Liver (tissue), 9 donors: ENCODE results near the gene MCF2L2. TPM values are rescaled to one million over a fixed set of nuclear protein-coding genes. Genes with fewer than 3 reads are reported as not detected.

Experiments used
- DNase-seq: peaks from one replicate; pipeline ENCODE4 v3.0.0-alpha.2; 2017; ENCODE audit warnings: low spot score
- H3K27ac ChIP-seq, 2 donors: one replicate each; pipeline ENCODE4 v1.7.0; 2013; ENCODE audit warnings: inconsistent platforms in 2 of 2, low read length in 2 of 2, control low read depth in 1 of 2, low read depth in 1 of 2, mild to moderate bottlenecking in 1 of 2
- H3K27me3 ChIP-seq, 4 donors: one replicate each; pipeline versions ENCODE4 v1.6.1 to v1.7.0; 2013; ENCODE audit warnings: low read length in 3 of 4, inconsistent platforms in 1 of 4, mild to moderate bottlenecking in 1 of 4, moderate library complexity in 1 of 4; ENCODE audit not compliant: control insufficient read depth in 4 of 4, insufficient read depth in 4 of 4
- H3K36me3 ChIP-seq, 4 donors: one replicate each; pipeline versions ENCODE4 v1.6.1 to v1.7.0; 2013; ENCODE audit warnings: low read length in 3 of 4, mild to moderate bottlenecking in 3 of 4, low read depth in 1 of 4, moderate library complexity in 1 of 4; ENCODE audit not compliant: control insufficient read depth in 4 of 4, insufficient read depth in 3 of 4
- H3K4me1 ChIP-seq, 4 donors: one replicate each; pipeline versions ENCODE4 v1.6.1 to v1.7.0; 2013; ENCODE audit warnings: low read length in 3 of 4, mild to moderate bottlenecking in 3 of 4, moderate library complexity in 1 of 4; ENCODE audit not compliant: control insufficient read depth in 4 of 4, insufficient read depth in 4 of 4
- H3K4me3 ChIP-seq, 3 donors: one replicate each; pipeline versions ENCODE4 v1.6.1 to v1.7.0; 2013; ENCODE audit warnings: low read length in 3 of 3, control low read depth in 1 of 3, low read depth in 1 of 3, mild to moderate bottlenecking in 1 of 3
- H3K9ac ChIP-seq, 2 donors: one replicate each; pipeline ENCODE4 v1.7.0; 2013; ENCODE audit warnings: low read length in 2 of 2, mild to moderate bottlenecking in 2 of 2, moderate library complexity in 2 of 2, control low read depth in 1 of 2, low read depth in 1 of 2
- H3K9me3 ChIP-seq, 4 donors: one replicate each; pipeline versions ENCODE4 v1.6.1 to v1.7.0; 2013; ENCODE audit warnings: low read length in 3 of 4; ENCODE audit not compliant: control insufficient read depth in 4 of 4
- FOXA1 ChIP-seq: IDR thresholded peaks from 2 replicates; pipeline ENCODE4 v1.6.1; 2016; ENCODE audit warnings: antibody characterized with exemption
- FOXA2 ChIP-seq: IDR thresholded peaks from 2 replicates; pipeline ENCODE4 v1.6.1; 2016; ENCODE audit warnings: antibody characterized with exemption
- GABPA ChIP-seq, 2 donors: IDR thresholded peaks in 1 of 2; conservative IDR thresholded peaks in 1 of 2; 2 replicates each; pipeline ENCODE4 v1.6.1; 2016; ENCODE audit warnings: antibody characterized with exemption in 2 of 2, mild to moderate bottlenecking in 1 of 2, moderate library complexity in 1 of 2
- HNF4A ChIP-seq, 2 donors: conservative IDR thresholded peaks; 2 replicates each; pipeline ENCODE4 v1.6.1; 2016; ENCODE audit warnings: antibody characterized with exemption in 2 of 2, mild to moderate bottlenecking in 2 of 2
- HNF4G ChIP-seq: IDR thresholded peaks from 2 replicates; pipeline ENCODE4 v1.6.1; 2016; ENCODE audit warnings: antibody characterized with exemption
- JUND ChIP-seq, 2 donors: IDR thresholded peaks; 2 replicates each; pipeline ENCODE4 v1.6.1; 2016; ENCODE audit warnings: antibody characterized with exemption in 2 of 2
- NR2F2 ChIP-seq: IDR thresholded peaks from 2 replicates; pipeline ENCODE4 v1.6.1; 2016; ENCODE audit warnings: antibody characterized with exemption
- RAD21 ChIP-seq, 2 donors: IDR thresholded peaks; 2 replicates each; pipeline ENCODE4 v1.6.1; 2016; ENCODE audit warnings: antibody characterized with exemption in 2 of 2, mild to moderate bottlenecking in 2 of 2
- SP1 ChIP-seq: IDR thresholded peaks from 2 replicates; pipeline ENCODE4 v1.6.1; 2018; ENCODE audit warnings: antibody characterized with exemption, mild to moderate bottlenecking
- TAF1 ChIP-seq: conservative IDR thresholded peaks from 2 replicates; pipeline ENCODE4 v1.6.1; 2016; ENCODE audit warnings: antibody characterized with exemption, mild to moderate bottlenecking
- YY1 ChIP-seq: IDR thresholded peaks from 2 replicates; pipeline ENCODE4 v1.6.1; 2016; ENCODE audit warnings: antibody characterized with exemption, mild to moderate bottlenecking
- WGBS: extraction: QIAGEN DNeasy Blood & Tissue Kit; methylation state at CpG from one replicate; pipeline ENCODE4 v1.1.7; 2013; 5-methylcytosine and 5-hydroxymethylcytosine counted together
- polyA plus RNA-seq, 2 donors: library from polyadenylated mRNA; stranded (reverse) in 1 of 2; unstranded in 1 of 2; fragments of 200-250 nt in 1 of 2; fragments of >200 nt in 1 of 2; fragmentation: Nextera tagmentation in 1 of 2; extraction: Ambion mirVana in 1 of 2; gene quantifications; one replicate each; pipeline versions ENCODE4 v1.2.1 to v1.2.3, GENCODE V29; 2013 to 2015
- total RNA-seq, 2 donors: library from RNA; depleted of rRNA; stranded (reverse); fragments of >200 nt; gene quantifications; one replicate each; pipeline ENCODE4 v1.2.3, GENCODE V29; 2014
- TF ChIP-seq, protein P1 (sequence below): IDR thresholded peaks from 2 replicates; pipeline ENCODE4 v1.6.1; 2016; ENCODE audit warnings: antibody characterized with exemption
- TF ChIP-seq, protein P2 (sequence below): IDR thresholded peaks from 2 replicates; pipeline ENCODE4 v1.6.1; 2016; ENCODE audit warnings: antibody characterized with exemption, mild to moderate bottlenecking
- TF ChIP-seq, protein P3 (sequence below): fragments of 150-350 bp; IDR thresholded peaks from 2 replicates; pipeline ENCODE4 v1.5.1; 2017; ENCODE audit warnings: improper control_type of control experiment, low read depth, low read length; ENCODE audit not compliant: missing input control
- TF ChIP-seq, protein P4 (sequence below): IDR thresholded peaks from 2 replicates; pipeline ENCODE4 v1.6.1; 2016; ENCODE audit warnings: antibody characterized with exemption
- donor health status: healthy.
- donor health status: healthy.
- donor health status: healthy.
- donor health status: healthy.
- donor health status: healthy.

MCF2L2 gene
- total and polyA plus RNA-seq, 4 donors: 0.02 to 0.47 (median 0.17) TPM; not detected in 1

DNA sequence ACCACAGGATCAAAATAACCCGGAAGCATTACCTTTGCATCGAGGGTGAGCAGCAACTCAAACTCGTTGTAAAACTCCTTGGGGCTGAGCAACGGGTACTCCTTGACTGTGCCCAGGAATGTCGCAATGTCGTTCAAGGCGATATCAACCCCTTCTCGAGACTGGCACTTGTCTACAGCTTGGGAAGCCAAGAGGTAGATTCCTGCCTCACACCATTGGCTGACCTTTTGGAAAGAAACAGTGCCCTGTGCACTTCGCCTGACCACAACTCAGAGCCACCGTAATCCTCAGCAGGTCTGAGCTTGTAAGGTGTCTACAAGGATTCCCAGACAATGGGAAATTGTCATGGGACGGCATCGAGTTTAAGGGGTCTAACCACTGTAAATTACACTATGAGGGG, 131.5 kb downstream of the MCF2L2 start:
- H3K9ac ChIP-seq: no peak overlapping the region
- TF ChIP-seq TAF1 (no peak), JUND (IDR thresholded peaks at IDR 0.05) (no peak), SP1 (no peak), FOXA2 (no peak), GABPA (IDR thresholded peaks at IDR 0.05 in 1 of 2, conservative IDR thresholded peaks at IDR 0.05 in 1 of 2) (no peak)
- TF ChIP-seq, protein P1, sequence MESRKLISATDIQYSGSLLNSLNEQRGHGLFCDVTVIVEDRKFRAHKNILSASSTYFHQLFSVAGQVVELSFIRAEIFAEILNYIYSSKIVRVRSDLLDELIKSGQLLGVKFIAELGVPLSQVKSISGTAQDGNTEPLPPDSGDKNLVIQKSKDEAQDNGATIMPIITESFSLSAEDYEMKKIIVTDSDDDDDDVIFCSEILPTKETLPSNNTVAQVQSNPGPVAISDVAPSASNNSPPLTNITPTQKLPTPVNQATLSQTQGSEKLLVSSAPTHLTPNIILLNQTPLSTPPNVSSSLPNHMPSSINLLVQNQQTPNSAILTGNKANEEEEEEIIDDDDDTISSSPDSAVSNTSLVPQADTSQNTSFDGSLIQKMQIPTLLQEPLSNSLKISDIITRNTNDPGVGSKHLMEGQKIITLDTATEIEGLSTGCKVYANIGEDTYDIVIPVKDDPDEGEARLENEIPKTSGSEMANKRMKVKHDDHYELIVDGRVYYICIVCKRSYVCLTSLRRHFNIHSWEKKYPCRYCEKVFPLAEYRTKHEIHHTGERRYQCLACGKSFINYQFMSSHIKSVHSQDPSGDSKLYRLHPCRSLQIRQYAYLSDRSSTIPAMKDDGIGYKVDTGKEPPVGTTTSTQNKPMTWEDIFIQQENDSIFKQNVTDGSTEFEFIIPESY: no peak
- TF ChIP-seq, protein P2, sequence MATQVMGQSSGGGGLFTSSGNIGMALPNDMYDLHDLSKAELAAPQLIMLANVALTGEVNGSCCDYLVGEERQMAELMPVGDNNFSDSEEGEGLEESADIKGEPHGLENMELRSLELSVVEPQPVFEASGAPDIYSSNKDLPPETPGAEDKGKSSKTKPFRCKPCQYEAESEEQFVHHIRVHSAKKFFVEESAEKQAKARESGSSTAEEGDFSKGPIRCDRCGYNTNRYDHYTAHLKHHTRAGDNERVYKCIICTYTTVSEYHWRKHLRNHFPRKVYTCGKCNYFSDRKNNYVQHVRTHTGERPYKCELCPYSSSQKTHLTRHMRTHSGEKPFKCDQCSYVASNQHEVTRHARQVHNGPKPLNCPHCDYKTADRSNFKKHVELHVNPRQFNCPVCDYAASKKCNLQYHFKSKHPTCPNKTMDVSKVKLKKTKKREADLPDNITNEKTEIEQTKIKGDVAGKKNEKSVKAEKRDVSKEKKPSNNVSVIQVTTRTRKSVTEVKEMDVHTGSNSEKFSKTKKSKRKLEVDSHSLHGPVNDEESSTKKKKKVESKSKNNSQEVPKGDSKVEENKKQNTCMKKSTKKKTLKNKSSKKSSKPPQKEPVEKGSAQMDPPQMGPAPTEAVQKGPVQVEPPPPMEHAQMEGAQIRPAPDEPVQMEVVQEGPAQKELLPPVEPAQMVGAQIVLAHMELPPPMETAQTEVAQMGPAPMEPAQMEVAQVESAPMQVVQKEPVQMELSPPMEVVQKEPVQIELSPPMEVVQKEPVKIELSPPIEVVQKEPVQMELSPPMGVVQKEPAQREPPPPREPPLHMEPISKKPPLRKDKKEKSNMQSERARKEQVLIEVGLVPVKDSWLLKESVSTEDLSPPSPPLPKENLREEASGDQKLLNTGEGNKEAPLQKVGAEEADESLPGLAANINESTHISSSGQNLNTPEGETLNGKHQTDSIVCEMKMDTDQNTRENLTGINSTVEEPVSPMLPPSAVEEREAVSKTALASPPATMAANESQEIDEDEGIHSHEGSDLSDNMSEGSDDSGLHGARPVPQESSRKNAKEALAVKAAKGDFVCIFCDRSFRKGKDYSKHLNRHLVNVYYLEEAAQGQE: no peak
- TF ChIP-seq, protein P3, sequence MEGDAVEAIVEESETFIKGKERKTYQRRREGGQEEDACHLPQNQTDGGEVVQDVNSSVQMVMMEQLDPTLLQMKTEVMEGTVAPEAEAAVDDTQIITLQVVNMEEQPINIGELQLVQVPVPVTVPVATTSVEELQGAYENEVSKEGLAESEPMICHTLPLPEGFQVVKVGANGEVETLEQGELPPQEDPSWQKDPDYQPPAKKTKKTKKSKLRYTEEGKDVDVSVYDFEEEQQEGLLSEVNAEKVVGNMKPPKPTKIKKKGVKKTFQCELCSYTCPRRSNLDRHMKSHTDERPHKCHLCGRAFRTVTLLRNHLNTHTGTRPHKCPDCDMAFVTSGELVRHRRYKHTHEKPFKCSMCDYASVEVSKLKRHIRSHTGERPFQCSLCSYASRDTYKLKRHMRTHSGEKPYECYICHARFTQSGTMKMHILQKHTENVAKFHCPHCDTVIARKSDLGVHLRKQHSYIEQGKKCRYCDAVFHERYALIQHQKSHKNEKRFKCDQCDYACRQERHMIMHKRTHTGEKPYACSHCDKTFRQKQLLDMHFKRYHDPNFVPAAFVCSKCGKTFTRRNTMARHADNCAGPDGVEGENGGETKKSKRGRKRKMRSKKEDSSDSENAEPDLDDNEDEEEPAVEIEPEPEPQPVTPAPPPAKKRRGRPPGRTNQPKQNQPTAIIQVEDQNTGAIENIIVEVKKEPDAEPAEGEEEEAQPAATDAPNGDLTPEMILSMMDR: no peak
- DNase-seq: no peak
- no peaks in the 10 kb centered on the region for H3K36me3 ChIP-seq
- H3K27me3 ChIP-seq: no peaks in the 10 kb centered on the region
- H3K27ac ChIP-seq: no peak overlapping the region
- no peak overlapping the region for H3K4me3 ChIP-seq
- peaks cover 0 to 3% (median under 1%) of the 10 kb centered on the region in 4 donors for H3K4me1 ChIP-seq
- no peaks in the 10 kb centered on the region for H3K9me3 ChIP-seq
- WGBS: 94% methylated on average over 12 of the region's 12 CpGs

DNA sequence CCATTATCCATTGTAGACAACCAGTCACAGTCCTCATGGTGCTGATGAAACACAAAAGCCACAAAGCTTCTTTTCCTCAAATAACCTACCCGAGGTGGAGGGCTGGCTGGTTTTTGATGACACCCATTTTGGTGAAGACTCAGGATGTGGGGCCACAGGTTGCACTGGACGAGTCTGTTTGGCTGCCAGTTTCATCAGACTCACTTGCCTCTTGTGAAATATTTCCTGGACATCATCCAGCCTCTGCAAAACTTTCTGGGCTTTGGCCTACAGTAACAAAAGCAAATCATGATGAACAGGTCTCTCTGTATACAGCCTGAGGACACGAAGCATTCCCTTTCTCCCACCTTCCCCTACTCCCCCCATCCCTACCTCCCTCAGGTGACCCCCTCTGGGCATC, 133.2 kb downstream of the MCF2L2 start:
- DNase-seq: no peak
- Histone ChIP-seq H3K9me3 (no peaks in the 10 kb centered on the region), H3K36me3 (no peaks in the 10 kb centered on the region), H3K4me3 (no peak overlapping the region), H3K9ac (no peak overlapping the region), H3K4me1 (peaks cover 2 to 9% (median 4%) of the 10 kb centered on the region in 4 donors), H3K27me3 (no peaks in the 10 kb centered on the region), H3K27ac (no peak overlapping the region)
- 23% methylated on average over 3 of the region's 3 CpGs for WGBS
- TF ChIP-seq FOXA1 (no peak), HNF4A (conservative IDR thresholded peaks at IDR 0.05) (peak; percentile 51 to 74), FOXA2 (no peak), NR2F2 (no peak), YY1 (peak; percentile 77), RAD21 (IDR thresholded peaks at IDR 0.05) (peak in 1 of 2 donors; percentile 24), HNF4G (no peak), GABPA (IDR thresholded peaks at IDR 0.05 in 1 of 2, conservative IDR thresholded peaks at IDR 0.05 in 1 of 2) (no peak), JUND (IDR thresholded peaks at IDR 0.05) (peak in 1 of 2 donors; percentile 44), SP1 (peak; percentile 28)
- TF ChIP-seq, protein P3: no peak
- TF ChIP-seq, protein P4, sequence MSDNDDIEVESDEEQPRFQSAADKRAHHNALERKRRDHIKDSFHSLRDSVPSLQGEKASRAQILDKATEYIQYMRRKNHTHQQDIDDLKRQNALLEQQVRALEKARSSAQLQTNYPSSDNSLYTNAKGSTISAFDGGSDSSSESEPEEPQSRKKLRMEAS: no peak
- TF ChIP-seq, protein P2: no peak
- TF ChIP-seq, protein P1: no peak
